DND-41 (cell line): ENCODE data around the gene CPED1.

Source experiments
- ATAC-seq: fragments of 200-7000 bp; cut with Tn5 transposase; 3 replicates; pipeline ENCODE4 v1.9.1; 2021; ENCODE audit warnings: low read depth; ENCODE audit not compliant: insufficient read depth
- DNase-seq: peaks from one replicate; pipeline ENCODE4 v3.0.0-alpha.2; 2020
- H2AFZ ChIP-seq: 2 replicates; pipeline ENCODE4 v1.6.0; 2012; ENCODE audit warnings: low read depth, low read length
- H3K27ac ChIP-seq: 2 replicates; pipeline ENCODE4 v1.5.1; 2012; ENCODE audit warnings: low read length, inconsistent platforms
- H3K27me3 ChIP-seq: fragments of 200-600 bp; sonication (generic); 2 replicates; pipeline ENCODE4 v1.6.0; 2012; ENCODE audit warnings: low read length, mild to moderate bottlenecking, inconsistent platforms; ENCODE audit not compliant: insufficient read depth, poor library complexity
- H3K36me3 ChIP-seq: 2 replicates; pipeline ENCODE4 v1.5.1; 2012; ENCODE audit warnings: low read length, inconsistent platforms; ENCODE audit not compliant: insufficient read depth
- H3K4me1 ChIP-seq: 2 replicates; pipeline ENCODE4 v1.5.1; 2012; ENCODE audit warnings: mild to moderate bottlenecking, low read length; ENCODE audit not compliant: insufficient read depth
- H3K4me2 ChIP-seq: 2 replicates; pipeline ENCODE4 v1.6.0; 2012; ENCODE audit warnings: mild to moderate bottlenecking, moderate library complexity, low read length, inconsistent platforms; ENCODE audit not compliant: insufficient read depth
- H3K4me3 ChIP-seq, 2 experiments: fragments of 200-600 bp in 1 of 2; shearing (Covaris generic) in 1 of 2; 2 replicates each; pipeline ENCODE4 v1.5.1; 2012 to 2016; ENCODE audit warnings: inconsistent platforms in 2 of 2, low read length in 2 of 2, mild to moderate bottlenecking in 2 of 2, low read depth in 1 of 2, moderate library complexity in 1 of 2
- H3K79me2 ChIP-seq: 2 replicates; pipeline ENCODE4 v1.6.0; 2012; ENCODE audit warnings: low read length, inconsistent platforms; ENCODE audit not compliant: insufficient read depth
- H3K9ac ChIP-seq: 2 replicates; pipeline ENCODE4 v1.6.0; 2012; ENCODE audit warnings: low read depth, mild to moderate bottlenecking, inconsistent platforms, low read length, moderate library complexity
- H3K9me3 ChIP-seq: 2 replicates; pipeline ENCODE4 v1.5.1; 2012; ENCODE audit warnings: low read length, moderate library complexity, mild to moderate bottlenecking, inconsistent platforms; ENCODE audit not compliant: insufficient read depth, severe bottlenecking
- H4K20me1 ChIP-seq: 2 replicates; pipeline ENCODE4 v1.6.0; 2012; ENCODE audit warnings: low read length; ENCODE audit not compliant: insufficient read depth
- EZH2 ChIP-seq: IDR thresholded peaks from 3 replicates; pipeline ENCODE4 v1.6.1; 2012; ENCODE audit warnings: borderline replicate concordance, low read depth, mild to moderate bottlenecking, moderate library complexity, low read length, inconsistent platforms; ENCODE audit not compliant: severe bottlenecking
- TF ChIP-seq, protein P1 (sequence below): IDR thresholded peaks from 2 replicates; pipeline ENCODE4 v1.5.1; 2012; ENCODE audit warnings: borderline replicate concordance, low read length, moderate library complexity, mild to moderate bottlenecking; ENCODE audit not compliant: poor library complexity, severe bottlenecking; ENCODE audit errors: extremely low read depth

Gene CPED1

GRCh38 chr7:121101083-121101482 lies 112.6 kb downstream of the CPED1 start:
- Histone ChIP-seq H3K79me2 (no peaks in the 10 kb centered on the region), H3K27me3 (no peaks in the 10 kb centered on the region), H3K36me3 (no peaks in the 10 kb centered on the region), H3K4me3 (no peak overlapping the region), H3K4me2 (no peak overlapping the region), H3K27ac (no peak overlapping the region), H3K4me1 (no peaks in the 10 kb centered on the region), H3K9me3 (no peaks in the 10 kb centered on the region), H4K20me1 (no peaks in the 10 kb centered on the region), H3K9ac (no peak overlapping the region), H2AFZ (no peak overlapping the region)
- no peak for DNase-seq
- no peak for TF ChIP-seq EZH2
- TF ChIP-seq, protein P1, sequence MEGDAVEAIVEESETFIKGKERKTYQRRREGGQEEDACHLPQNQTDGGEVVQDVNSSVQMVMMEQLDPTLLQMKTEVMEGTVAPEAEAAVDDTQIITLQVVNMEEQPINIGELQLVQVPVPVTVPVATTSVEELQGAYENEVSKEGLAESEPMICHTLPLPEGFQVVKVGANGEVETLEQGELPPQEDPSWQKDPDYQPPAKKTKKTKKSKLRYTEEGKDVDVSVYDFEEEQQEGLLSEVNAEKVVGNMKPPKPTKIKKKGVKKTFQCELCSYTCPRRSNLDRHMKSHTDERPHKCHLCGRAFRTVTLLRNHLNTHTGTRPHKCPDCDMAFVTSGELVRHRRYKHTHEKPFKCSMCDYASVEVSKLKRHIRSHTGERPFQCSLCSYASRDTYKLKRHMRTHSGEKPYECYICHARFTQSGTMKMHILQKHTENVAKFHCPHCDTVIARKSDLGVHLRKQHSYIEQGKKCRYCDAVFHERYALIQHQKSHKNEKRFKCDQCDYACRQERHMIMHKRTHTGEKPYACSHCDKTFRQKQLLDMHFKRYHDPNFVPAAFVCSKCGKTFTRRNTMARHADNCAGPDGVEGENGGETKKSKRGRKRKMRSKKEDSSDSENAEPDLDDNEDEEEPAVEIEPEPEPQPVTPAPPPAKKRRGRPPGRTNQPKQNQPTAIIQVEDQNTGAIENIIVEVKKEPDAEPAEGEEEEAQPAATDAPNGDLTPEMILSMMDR, result no peak
- ATAC-seq, result no peak

DNA sequence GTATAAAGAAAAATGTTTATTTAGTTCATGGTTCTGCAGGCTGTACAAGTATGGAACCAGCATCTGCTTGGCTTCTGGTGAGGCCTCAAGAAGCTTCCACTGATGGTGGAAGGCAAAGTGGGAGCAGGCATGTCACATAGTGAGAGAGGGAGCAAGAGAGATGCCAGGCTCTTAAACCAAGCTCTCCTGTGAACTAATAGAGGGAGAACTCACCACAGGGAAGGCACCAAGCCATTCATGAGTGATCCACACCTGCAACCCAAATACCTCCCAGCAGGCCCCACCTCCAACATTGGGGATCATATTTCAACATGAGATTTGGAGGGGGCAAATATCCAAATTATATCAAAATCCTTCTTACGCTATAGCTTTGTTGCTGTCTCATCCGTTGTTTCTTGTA lies 113.1 kb downstream of the CPED1 start:
- Histone ChIP-seq H3K36me3 (no peaks in the 10 kb centered on the region), H3K9me3 (no peaks in the 10 kb centered on the region), H3K4me3 (no peak overlapping the region), H3K4me2 (no peak overlapping the region), H4K20me1 (no peaks in the 10 kb centered on the region), H3K27me3 (no peaks in the 10 kb centered on the region), H3K79me2 (no peaks in the 10 kb centered on the region), H3K9ac (no peak overlapping the region), H3K27ac (no peak overlapping the region), H3K4me1 (no peaks in the 10 kb centered on the region), H2AFZ (no peak overlapping the region)
- DNase-seq (no peak), ATAC-seq (no peak)
- TF ChIP-seq, protein P1, result no peak
- no peak for TF ChIP-seq EZH2

DNA sequence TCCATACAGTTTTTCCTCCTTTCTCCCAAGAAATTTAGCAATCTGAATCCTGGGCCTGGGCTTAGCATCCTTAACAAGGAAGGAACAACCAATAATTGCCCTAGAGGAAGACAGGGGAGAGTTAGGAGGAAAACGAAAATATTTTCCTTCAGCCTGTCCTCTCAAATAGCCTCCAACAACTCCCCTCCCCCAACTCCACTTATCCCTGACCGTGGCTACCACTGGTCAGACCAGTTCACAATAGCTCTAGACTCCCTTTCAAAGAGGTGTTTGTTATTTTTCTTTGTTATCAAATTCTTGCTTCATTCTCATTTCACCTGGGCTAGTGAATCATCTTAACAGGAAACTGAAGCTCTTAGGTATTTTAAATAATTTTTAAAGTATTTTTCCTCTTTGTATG lies 114.1 kb downstream of the CPED1 start:
- H3K27ac ChIP-seq, result no peak overlapping the region
- no peaks in the 10 kb centered on the region for H4K20me1 ChIP-seq
- H3K4me3 ChIP-seq, result no peak overlapping the region
- H3K36me3 ChIP-seq, result no peaks in the 10 kb centered on the region
- no peaks in the 10 kb centered on the region for H3K27me3 ChIP-seq
- H3K4me1 ChIP-seq, result no peaks in the 10 kb centered on the region
- no peaks in the 10 kb centered on the region for H3K79me2 ChIP-seq
- no peak overlapping the region for H2AFZ ChIP-seq
- DNase-seq (no peak), ATAC-seq (no peak)
- no peak for TF ChIP-seq EZH2
- TF ChIP-seq, protein P1, result no peak
- H3K9ac ChIP-seq, result no peak overlapping the region
- H3K9me3 ChIP-seq, result no peaks in the 10 kb centered on the region
- no peak overlapping the region for H3K4me2 ChIP-seq

DNA sequence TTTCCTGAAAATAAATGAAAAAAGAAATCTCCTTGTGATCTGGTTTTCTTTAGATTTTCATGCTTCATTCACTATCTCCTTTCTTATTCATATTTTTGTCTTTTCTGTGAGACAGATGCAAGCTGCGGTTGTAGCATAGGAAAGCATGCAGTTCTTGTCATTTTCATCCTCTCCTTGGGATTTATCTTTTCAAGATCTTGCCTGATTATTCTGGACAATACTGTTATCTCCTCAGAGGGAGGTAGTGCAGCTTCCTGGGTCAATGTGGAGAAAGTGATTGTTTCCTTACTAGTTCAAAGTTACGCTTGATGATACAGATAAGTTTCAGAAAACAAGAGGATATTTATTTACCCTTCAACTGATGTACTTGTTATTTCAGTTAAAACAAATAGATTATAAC lies 114.6 kb downstream of the CPED1 start:
- TF ChIP-seq, protein P1, result no peak
- TF ChIP-seq EZH2, result no peak
- Histone ChIP-seq H3K79me2 (no peaks in the 10 kb centered on the region), H3K4me2 (no peak overlapping the region), H3K9me3 (no peaks in the 10 kb centered on the region), H3K4me3 (no peak overlapping the region), H4K20me1 (no peaks in the 10 kb centered on the region), H2AFZ (no peak overlapping the region), H3K27ac (no peak overlapping the region), H3K4me1 (no peaks in the 10 kb centered on the region), H3K27me3 (no peaks in the 10 kb centered on the region), H3K36me3 (no peaks in the 10 kb centered on the region), H3K9ac (no peak overlapping the region)
- no peak for DNase-seq
- no peak for ATAC-seq
